GM12878 (cell line): ENCODE data around the gene HPS6.

ENCODE experiments used
- BHLHE40 ChIP-seq, 2 experiments: fragments of 450-650 bp in 1 of 2; IDR thresholded peaks; 2 replicates each; pipeline ENCODE4 v1.6.1; 2011 to 2017; ENCODE audit warnings: low read depth in 2 of 2, borderline replicate concordance in 1 of 2, improper control_type of control experiment in 1 of 2, low read length in 1 of 2, mild to moderate bottlenecking in 1 of 2
- CHD4 ChIP-seq: fragments of 200-600 bp; sonication (generic); IDR thresholded peaks from 2 replicates; pipeline ENCODE4 v1.6.1; 2016; ENCODE audit warnings: mild to moderate bottlenecking
- CTCF ChIP-seq, 3 experiments: IDR thresholded peaks in 2 of 3; conservative IDR thresholded peaks in 1 of 3; 2 replicates each; pipeline ENCODE4 v1.5.1; 2011; ENCODE audit warnings: low read depth in 3 of 3, low read length in 3 of 3, mild to moderate bottlenecking in 3 of 3, control low read depth in 2 of 3, moderate library complexity in 2 of 3, inconsistent platforms in 1 of 3, mixed read lengths in 1 of 3; ENCODE audit not compliant: control insufficient read depth in 2 of 3, insufficient read depth in 1 of 3; ENCODE audit errors: extremely low read depth in 1 of 3
- DPF2 ChIP-seq: fragments of 450-650 bp; IDR thresholded peaks from 2 replicates; pipeline ENCODE4 v1.6.1; 2017; ENCODE audit warnings: mild to moderate bottlenecking
- IKZF1 ChIP-seq: fragments of 450-650 bp; conservative IDR thresholded peaks from 2 replicates; pipeline ENCODE4 v1.6.1; 2017; ENCODE audit warnings: antibody characterized with exemption, mild to moderate bottlenecking
- IRF3 ChIP-seq: fragments of 450-650 bp; IDR thresholded peaks from 2 replicates; pipeline ENCODE4 v1.6.1; 2014; ENCODE audit warnings: mild to moderate bottlenecking
- MAX ChIP-seq: IDR thresholded peaks from 2 replicates; pipeline ENCODE4 v1.6.1; 2012; ENCODE audit warnings: low read depth, low read length, improper control_type of control experiment
- TAF1 ChIP-seq: IDR thresholded peaks from 2 replicates; pipeline ENCODE4 v1.6.1; 2011; ENCODE audit warnings: mild to moderate bottlenecking, low read depth, low read length, borderline replicate concordance

- TF ChIP-seq IRF3 (no peak), TAF1 (no peak), IKZF1 (no peak), CTCF (IDR thresholded peaks at IDR 0.05 in 2 of 3, conservative IDR thresholded peaks at IDR 0.05 in 1 of 3; ENCODE audit: control insufficient read depth in 2 of 3, extremely low read depth in 1 of 3, insufficient read depth in 1 of 3, low read depth in 3 of 3, low read length in 3 of 3) (no peak), BHLHE40 (IDR thresholded peaks at IDR 0.05; ENCODE audit: borderline replicate concordance in 1 of 2, low read depth in 2 of 2, low read length in 1 of 2) (no peak), DPF2 (no peak), MAX (no peak), CHD4 (no peak)
Measured at GRCh38 chr10:102040305-102041050, 24.7 kb upstream of the HPS6 start.
